Urothelium cell line (cell line): ENCODE results near the gene BLOC1S4.
A peak's percentile ranks its signal among the peaks of the same experiment; 100 is the strongest.
"Not testable (repeated sequence)": the region's sequence is repeated elsewhere in the genome, so short reads cannot be mapped to it uniquely, and the experiment has no call there.

Experiments
- DNase-seq: peaks from one replicate; pipeline ENCODE4 v3.0.0; 2011; ENCODE audit warnings: low spot score, mixed read lengths
- FAIRE-seq: peaks from 2 replicates; lab custom pipeline; 2011; peaks lifted over from hg19 to GRCh38; lab: Jason Lieb, UNC

Gene BLOC1S4

GRCh38 chr4:6734165-6734786, 18.3 kb downstream of the BLOC1S4 start:
- no peak for DNase-seq
- FAIRE-seq, result no peak

GRCh38 chr4:6739920-6740319, 23.9 kb downstream of the BLOC1S4 start:
- FAIRE-seq (no peak), DNase-seq (no peak)

GRCh38 chr4:6740347-6740746, 24.4 kb downstream of the BLOC1S4 start:
- FAIRE-seq (no peak), DNase-seq (no peak)

GRCh38 chr4:6742507-6742906, 26.5 kb downstream of the BLOC1S4 start:
- DNase-seq (no peak), FAIRE-seq (no peak)

GRCh38 chr4:6742989-6743388, 27.0 kb downstream of the BLOC1S4 start:
- no peak for DNase-seq
- FAIRE-seq, result no peak

GRCh38 chr4:6746721-6747293, 30.8 kb downstream of the BLOC1S4 start:
- FAIRE-seq (no peak), DNase-seq (no peak)

GRCh38 chr4:6747294-6748051, 31.5 kb downstream of the BLOC1S4 start:
- no peak for DNase-seq
- FAIRE-seq, result no peak

- FAIRE-seq (no peak), DNase-seq (no peak)
Measured at GRCh38 chr4:6748286-6748685, 32.3 kb downstream of the BLOC1S4 start.

- FAIRE-seq, result no peak
- DNase-seq, result peak; percentile 62
Measured at GRCh38 chr4:6749340-6750171, 33.6 kb downstream of the BLOC1S4 start.

GRCh38 chr4:6750286-6751221, 34.6 kb downstream of the BLOC1S4 start:
- DNase-seq, result no peak
- no peak for FAIRE-seq

- no peak for FAIRE-seq
- no peak for DNase-seq
Measured at GRCh38 chr4:6751611-6752485, 35.9 kb downstream of the BLOC1S4 start.

GRCh38 chr4:6752486-6752829, 36.5 kb downstream of the BLOC1S4 start:
- DNase-seq, result no peak
- FAIRE-seq, result no peak

GRCh38 chr4:6753103-6753560, 37.2 kb downstream of the BLOC1S4 start:
- DNase-seq (no peak), FAIRE-seq (no peak)

GRCh38 chr4:6753891-6754290, 37.9 kb downstream of the BLOC1S4 start:
- no peak for DNase-seq
- no peak for FAIRE-seq

GRCh38 chr4:6754481-6755087, 38.6 kb downstream of the BLOC1S4 start:
- DNase-seq, result no peak
- no peak for FAIRE-seq

GRCh38 chr4:6755088-6755753, 39.2 kb downstream of the BLOC1S4 start:
- DNase-seq (no peak), FAIRE-seq (no peak)

- not testable (repeated sequence) for FAIRE-seq
Measured at GRCh38 chr4:6756345-6756744, 40.4 kb downstream of the BLOC1S4 start.

GRCh38 chr4:6758728-6759127, 42.8 kb downstream of the BLOC1S4 start:
- FAIRE-seq (no peak), DNase-seq (no peak)

More at GRCh38 chr4:6756345-6756744, 40.4 kb downstream of the BLOC1S4 start:
- not testable (repeated sequence) for DNase-seq
